SK-N-SH (cell line): ENCODE data around the gene PLSCR2. TPM values are rescaled to one million over a fixed set of nuclear protein-coding genes. Genes with fewer than 3 reads are reported as not detected.
A peak's percentile ranks its signal among the peaks of the same experiment; 100 is the strongest.

ENCODE experiments used
- CTCF ChIA-PET: fragments of 300-600, 350-600 bp; formaldehyde crosslinking; extraction: SDS; loops from one replicate; lab custom pipeline; 2021; lab: Yijun Ruan, JAX
- POLR2A ChIA-PET: fragments of 350-600 bp; sonication (Branson Sonifier 250); formaldehyde crosslinking; extraction: SDS; loops from one replicate; lab custom pipeline; 2020; ENCODE audit warnings: antibody characterized with exemption, inconsistent platforms; lab: Yijun Ruan, JAX
- DNase-seq: peaks from one replicate; pipeline ENCODE4 v3.0.0; 2012
- H2AFZ ChIP-seq: fragments of 200-600 bp; sonication (generic); 2 replicates; pipeline ENCODE4 v1.8.1; 2016; ENCODE audit warnings: antibody characterized with exemption, mild to moderate bottlenecking, low read depth
- H3F3A ChIP-seq: fragments of 200-600 bp; sonication (generic); replicated peaks from 2 replicates; pipeline ENCODE3; 2016; ENCODE audit warnings: antibody characterized with exemption, mild to moderate bottlenecking; ENCODE audit not compliant: insufficient read depth
- H3K27ac ChIP-seq, 2 experiments: fragments of 200-500 bp in 1 of 2; fragments of 200-600 bp in 1 of 2; sonication (Bioruptor generic) in 1 of 2; sonication (generic), shearing (Covaris generic) in 1 of 2; 2 replicates each; pipeline versions ENCODE4 v1.5.1 to v1.6.1; 2014 to 2016; ENCODE audit warnings: low read depth in 2 of 2, inconsistent platforms in 1 of 2, low read length in 1 of 2, mild to moderate bottlenecking in 1 of 2, mixed read lengths in 1 of 2
- H3K27me3 ChIP-seq: fragments of 200-600 bp; sonication (generic), shearing (Covaris generic); 2 replicates; pipeline ENCODE4 v1.6.1; 2016; ENCODE audit warnings: mixed run types; ENCODE audit not compliant: insufficient read depth
- H3K36me3 ChIP-seq, 2 experiments: fragments of 200-500 bp in 1 of 2; fragments of 200-600 bp in 1 of 2; sonication (Bioruptor generic) in 1 of 2; sonication (generic) in 1 of 2; replicated peaks in 1 of 2; 2 replicates each; pipeline versions ENCODE3 to v1.5.1; 2014 to 2016; ENCODE audit warnings: low read length in 1 of 2, mild to moderate bottlenecking in 1 of 2; ENCODE audit not compliant: insufficient read depth in 2 of 2, control insufficient read depth in 1 of 2
- H3K4me1 ChIP-seq, 2 experiments: fragments of 200-500 bp in 1 of 2; fragments of 200-600 bp in 1 of 2; sonication (Bioruptor generic) in 1 of 2; sonication (generic), shearing (Covaris generic) in 1 of 2; 2 replicates each; pipeline versions ENCODE4 v1.5.1 to v1.6.1; 2014 to 2016; ENCODE audit warnings: low read depth in 1 of 2, low read length in 1 of 2, mixed run types in 1 of 2; ENCODE audit not compliant: insufficient read depth in 2 of 2, control insufficient read depth in 1 of 2
- H3K4me2 ChIP-seq: fragments of 200-600 bp; sonication (generic), shearing (Covaris generic); 2 replicates; pipeline ENCODE4 v1.6.1; 2017; ENCODE audit warnings: mixed run types
- H3K4me3 ChIP-seq, 2 experiments: fragments of 200-500 bp in 1 of 2; fragments of 200-600 bp in 1 of 2; sonication (Bioruptor generic) in 1 of 2; sonication (generic), shearing (Covaris generic) in 1 of 2; 2 replicates each; pipeline versions ENCODE4 v1.5.1 to v1.8.1; 2014 to 2016; ENCODE audit warnings: low read depth in 2 of 2, inconsistent platforms in 1 of 2, low read length in 1 of 2, mild to moderate bottlenecking in 1 of 2, mixed read lengths in 1 of 2, moderate library complexity in 1 of 2
- H3K79me2 ChIP-seq: fragments of 200-600 bp; sonication (generic); 2 replicates; pipeline ENCODE4 v1.8.1; 2017; ENCODE audit warnings: mild to moderate bottlenecking; ENCODE audit not compliant: insufficient read depth
- H3K9ac ChIP-seq: fragments of 200-600 bp; sonication (generic); 2 replicates; pipeline ENCODE4 v1.6.1; 2017; ENCODE audit warnings: mixed run types
- H3K9me2 ChIP-seq: fragments of 200-600 bp; sonication (generic); 2 replicates; pipeline ENCODE4 v1.6.1; 2017; ENCODE audit warnings: mixed run types
- H3K9me3 ChIP-seq: fragments of 200-600 bp; sonication (generic); 2 replicates; pipeline ENCODE4 v1.6.1; 2017; ENCODE audit warnings: mixed run types, mild to moderate bottlenecking, moderate library complexity
- H4K20me1 ChIP-seq: fragments of 200-600 bp; sonication (generic); 2 replicates; pipeline ENCODE4 v1.6.1; 2017; ENCODE audit warnings: mild to moderate bottlenecking, mixed run types; ENCODE audit not compliant: insufficient read depth
- ELF1 ChIP-seq: IDR thresholded peaks from 2 replicates; pipeline ENCODE4 v1.4.0; 2012
- EP300 ChIP-seq, 2 experiments: IDR thresholded peaks; 2 replicates each; pipeline versions ENCODE4 v1.4.0 to v1.6.1; 2012; ENCODE audit warnings: borderline replicate concordance in 1 of 2, low read depth in 1 of 2, low read length in 1 of 2
- FOSL2 ChIP-seq: IDR thresholded peaks from 2 replicates; pipeline ENCODE4 v1.4.0; 2012; ENCODE audit warnings: low read depth, mild to moderate bottlenecking, moderate library complexity, borderline replicate concordance
- JUND ChIP-seq: IDR thresholded peaks from 2 replicates; pipeline ENCODE4 v1.4.0; 2012
- NFIC ChIP-seq: IDR thresholded peaks from 2 replicates; pipeline ENCODE4 v1.4.0; 2012; ENCODE audit warnings: borderline replicate concordance
- SIN3A ChIP-seq: IDR thresholded peaks from 2 replicates; pipeline ENCODE4 v1.6.1; 2012; ENCODE audit warnings: low read depth, mild to moderate bottlenecking, low read length, moderate library complexity, borderline replicate concordance
- TAF1 ChIP-seq: IDR thresholded peaks from 2 replicates; pipeline ENCODE4 v1.6.1; 2012; ENCODE audit warnings: low read depth, mild to moderate bottlenecking, low read length, moderate library complexity, borderline replicate concordance
- TCF12 ChIP-seq: IDR thresholded peaks from 2 replicates; pipeline ENCODE4 v1.4.0; 2012
- WGBS: methylation state at CpG from one replicate; pipeline ENCODE4 v1.1.6; 2017; ENCODE audit warnings: low lambda C conversion rate; 5-methylcytosine and 5-hydroxymethylcytosine counted together
- polyA plus RNA-seq, 3 experiments: library from polyadenylated mRNA; depleted of rRNA; stranded (reverse); fragments of >200 nt; gene quantifications; 2 replicates each; pipeline ENCODE4 v1.2.3, GENCODE V29; 2012
- TF ChIP-seq, protein P1 (sequence below): IDR thresholded peaks from 2 replicates; pipeline ENCODE4 v1.4.0; 2012; ENCODE audit warnings: low read depth
- TF ChIP-seq, protein P2 (sequence below): fragments of 200-600 bp; sonication (generic); IDR thresholded peaks from 2 replicates; pipeline ENCODE4 v1.6.1; 2017; ENCODE audit warnings: antibody characterized with exemption, mild to moderate bottlenecking, moderate library complexity
- TF ChIP-seq, protein P3 (sequence below): IDR thresholded peaks from 2 replicates; pipeline ENCODE4; 2012
- TF ChIP-seq, protein P4 (sequence below): IDR thresholded peaks from 2 replicates; pipeline ENCODE4 v1.6.1; 2012; ENCODE audit warnings: mild to moderate bottlenecking, low read depth, low read length, moderate library complexity
- TF ChIP-seq, protein P5 (sequence below): IDR thresholded peaks from 2 replicates; pipeline ENCODE4 v1.4.0; 2012; ENCODE audit warnings: low read depth, borderline replicate concordance

The PLSCR2 gene
- polyA plus RNA-seq, 1 of the 3 experiments (the other 2 are of a cell fraction) = not detected

- peak overlapping the region; percentile 55 for H3K9ac ChIP-seq
- no peaks in the 10 kb centered on the region for H3K79me2 ChIP-seq
- no peaks in the 10 kb centered on the region for H3K9me2 ChIP-seq
- no peaks in the 10 kb centered on the region for H3K36me3 ChIP-seq
- no peaks in the 10 kb centered on the region for H3K27me3 ChIP-seq
- no peak for DNase-seq
- peak overlapping the region in 1 of 2 experiments; percentile 91; a peak in 2 of 4 replicates for H3K27ac ChIP-seq
- POLR2A ChIA-PET = no interaction called here
- no peaks in the 10 kb centered on the region for H3K9me3 ChIP-seq
- peak overlapping the region; percentile 22 for H3K4me2 ChIP-seq
- H3K4me3 ChIP-seq = peak overlapping the region in 1 of 2 experiments; percentile 33; a peak in 1 of 4 replicates
- H3K4me1 ChIP-seq = peaks cover 0 to 34% of the 10 kb centered on the region in 2 experiments; a peak in 1 of 4 replicates
- WGBS = 14% methylated on average over 7 of the region's 12 CpGs
- no peaks in the 10 kb centered on the region for H4K20me1 ChIP-seq
- H3F3A ChIP-seq = peaks cover 28% of the 10 kb centered on the region
- CTCF ChIA-PET = no interaction called here
- H2AFZ ChIP-seq = peak overlapping the region; percentile 90
- TF ChIP-seq, protein P1, sequence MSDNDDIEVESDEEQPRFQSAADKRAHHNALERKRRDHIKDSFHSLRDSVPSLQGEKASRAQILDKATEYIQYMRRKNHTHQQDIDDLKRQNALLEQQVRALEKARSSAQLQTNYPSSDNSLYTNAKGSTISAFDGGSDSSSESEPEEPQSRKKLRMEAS = peak; percentile 65
- TF ChIP-seq EP300 (IDR thresholded peaks at IDR 0.05; ENCODE audit: borderline replicate concordance in 1 of 2, low read depth in 1 of 2, low read length in 1 of 2) = peak in 1 of 2 experiments; percentile 49; a peak in 1 of 4 replicates
- TF ChIP-seq, protein P2, sequence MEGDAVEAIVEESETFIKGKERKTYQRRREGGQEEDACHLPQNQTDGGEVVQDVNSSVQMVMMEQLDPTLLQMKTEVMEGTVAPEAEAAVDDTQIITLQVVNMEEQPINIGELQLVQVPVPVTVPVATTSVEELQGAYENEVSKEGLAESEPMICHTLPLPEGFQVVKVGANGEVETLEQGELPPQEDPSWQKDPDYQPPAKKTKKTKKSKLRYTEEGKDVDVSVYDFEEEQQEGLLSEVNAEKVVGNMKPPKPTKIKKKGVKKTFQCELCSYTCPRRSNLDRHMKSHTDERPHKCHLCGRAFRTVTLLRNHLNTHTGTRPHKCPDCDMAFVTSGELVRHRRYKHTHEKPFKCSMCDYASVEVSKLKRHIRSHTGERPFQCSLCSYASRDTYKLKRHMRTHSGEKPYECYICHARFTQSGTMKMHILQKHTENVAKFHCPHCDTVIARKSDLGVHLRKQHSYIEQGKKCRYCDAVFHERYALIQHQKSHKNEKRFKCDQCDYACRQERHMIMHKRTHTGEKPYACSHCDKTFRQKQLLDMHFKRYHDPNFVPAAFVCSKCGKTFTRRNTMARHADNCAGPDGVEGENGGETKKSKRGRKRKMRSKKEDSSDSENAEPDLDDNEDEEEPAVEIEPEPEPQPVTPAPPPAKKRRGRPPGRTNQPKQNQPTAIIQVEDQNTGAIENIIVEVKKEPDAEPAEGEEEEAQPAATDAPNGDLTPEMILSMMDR = peak; percentile 24; the same call in 1 of the 2 replicates
- TF ChIP-seq, protein P3, sequence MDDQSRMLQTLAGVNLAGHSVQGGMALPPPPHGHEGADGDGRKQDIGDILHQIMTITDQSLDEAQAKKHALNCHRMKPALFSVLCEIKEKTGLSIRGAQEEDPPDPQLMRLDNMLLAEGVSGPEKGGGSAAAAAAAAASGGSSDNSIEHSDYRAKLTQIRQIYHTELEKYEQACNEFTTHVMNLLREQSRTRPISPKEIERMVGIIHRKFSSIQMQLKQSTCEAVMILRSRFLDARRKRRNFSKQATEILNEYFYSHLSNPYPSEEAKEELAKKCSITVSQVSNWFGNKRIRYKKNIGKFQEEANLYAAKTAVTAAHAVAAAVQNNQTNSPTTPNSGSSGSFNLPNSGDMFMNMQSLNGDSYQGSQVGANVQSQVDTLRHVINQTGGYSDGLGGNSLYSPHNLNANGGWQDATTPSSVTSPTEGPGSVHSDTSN = peak; percentile 41
- TF ChIP-seq, protein P4, sequence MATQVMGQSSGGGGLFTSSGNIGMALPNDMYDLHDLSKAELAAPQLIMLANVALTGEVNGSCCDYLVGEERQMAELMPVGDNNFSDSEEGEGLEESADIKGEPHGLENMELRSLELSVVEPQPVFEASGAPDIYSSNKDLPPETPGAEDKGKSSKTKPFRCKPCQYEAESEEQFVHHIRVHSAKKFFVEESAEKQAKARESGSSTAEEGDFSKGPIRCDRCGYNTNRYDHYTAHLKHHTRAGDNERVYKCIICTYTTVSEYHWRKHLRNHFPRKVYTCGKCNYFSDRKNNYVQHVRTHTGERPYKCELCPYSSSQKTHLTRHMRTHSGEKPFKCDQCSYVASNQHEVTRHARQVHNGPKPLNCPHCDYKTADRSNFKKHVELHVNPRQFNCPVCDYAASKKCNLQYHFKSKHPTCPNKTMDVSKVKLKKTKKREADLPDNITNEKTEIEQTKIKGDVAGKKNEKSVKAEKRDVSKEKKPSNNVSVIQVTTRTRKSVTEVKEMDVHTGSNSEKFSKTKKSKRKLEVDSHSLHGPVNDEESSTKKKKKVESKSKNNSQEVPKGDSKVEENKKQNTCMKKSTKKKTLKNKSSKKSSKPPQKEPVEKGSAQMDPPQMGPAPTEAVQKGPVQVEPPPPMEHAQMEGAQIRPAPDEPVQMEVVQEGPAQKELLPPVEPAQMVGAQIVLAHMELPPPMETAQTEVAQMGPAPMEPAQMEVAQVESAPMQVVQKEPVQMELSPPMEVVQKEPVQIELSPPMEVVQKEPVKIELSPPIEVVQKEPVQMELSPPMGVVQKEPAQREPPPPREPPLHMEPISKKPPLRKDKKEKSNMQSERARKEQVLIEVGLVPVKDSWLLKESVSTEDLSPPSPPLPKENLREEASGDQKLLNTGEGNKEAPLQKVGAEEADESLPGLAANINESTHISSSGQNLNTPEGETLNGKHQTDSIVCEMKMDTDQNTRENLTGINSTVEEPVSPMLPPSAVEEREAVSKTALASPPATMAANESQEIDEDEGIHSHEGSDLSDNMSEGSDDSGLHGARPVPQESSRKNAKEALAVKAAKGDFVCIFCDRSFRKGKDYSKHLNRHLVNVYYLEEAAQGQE = 0 out of 2 replicates have a peak, but pooled peaks have one; percentile 26
- TF ChIP-seq NFIC = peak; percentile 55; the same call in 1 of the 2 replicates
- TF ChIP-seq FOSL2 = peak; percentile 84
- TF ChIP-seq, protein P5, sequence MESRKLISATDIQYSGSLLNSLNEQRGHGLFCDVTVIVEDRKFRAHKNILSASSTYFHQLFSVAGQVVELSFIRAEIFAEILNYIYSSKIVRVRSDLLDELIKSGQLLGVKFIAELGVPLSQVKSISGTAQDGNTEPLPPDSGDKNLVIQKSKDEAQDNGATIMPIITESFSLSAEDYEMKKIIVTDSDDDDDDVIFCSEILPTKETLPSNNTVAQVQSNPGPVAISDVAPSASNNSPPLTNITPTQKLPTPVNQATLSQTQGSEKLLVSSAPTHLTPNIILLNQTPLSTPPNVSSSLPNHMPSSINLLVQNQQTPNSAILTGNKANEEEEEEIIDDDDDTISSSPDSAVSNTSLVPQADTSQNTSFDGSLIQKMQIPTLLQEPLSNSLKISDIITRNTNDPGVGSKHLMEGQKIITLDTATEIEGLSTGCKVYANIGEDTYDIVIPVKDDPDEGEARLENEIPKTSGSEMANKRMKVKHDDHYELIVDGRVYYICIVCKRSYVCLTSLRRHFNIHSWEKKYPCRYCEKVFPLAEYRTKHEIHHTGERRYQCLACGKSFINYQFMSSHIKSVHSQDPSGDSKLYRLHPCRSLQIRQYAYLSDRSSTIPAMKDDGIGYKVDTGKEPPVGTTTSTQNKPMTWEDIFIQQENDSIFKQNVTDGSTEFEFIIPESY = no peak
- peak; percentile 69 for TF ChIP-seq TCF12
- TF ChIP-seq TAF1 = peak; percentile 14; the same call in 1 of the 2 replicates
- no peak for TF ChIP-seq SIN3A
- no peak for TF ChIP-seq ELF1
- peak; percentile 67 for TF ChIP-seq JUND
These were observed 34.3 kb upstream of the PLSCR2 start for GRCh38 chr3:146503461-146504202.
